ENCODE results near the gene ALDH3B2.

DNA sequence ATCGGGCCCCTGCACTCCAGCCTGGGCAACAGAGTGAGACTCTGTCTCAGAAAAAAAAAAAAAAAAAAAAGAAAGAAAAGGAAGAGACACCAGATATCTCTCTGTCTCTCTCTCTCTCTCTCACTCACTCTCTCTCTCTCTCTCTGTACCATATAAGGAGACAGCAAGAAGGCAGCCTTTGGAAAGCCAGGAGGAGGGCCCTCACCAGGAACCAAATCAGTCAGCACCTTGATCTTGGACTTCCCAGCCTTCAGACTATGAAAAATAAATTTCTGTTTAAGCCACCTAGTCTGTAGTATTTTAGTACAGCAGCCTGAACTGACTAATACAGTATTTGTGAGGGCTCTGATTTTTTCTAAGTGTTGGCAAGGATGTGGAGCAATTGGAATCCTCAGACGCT, 13.6 kb upstream of the ALDH3B2 start:
- no peak for TF ChIP-seq POLR2AphosphoS5 (IDR thresholded peaks at IDR 0.05; ENCODE audit: low read depth, low read length)
- TF ChIP-seq, protein P1, sequence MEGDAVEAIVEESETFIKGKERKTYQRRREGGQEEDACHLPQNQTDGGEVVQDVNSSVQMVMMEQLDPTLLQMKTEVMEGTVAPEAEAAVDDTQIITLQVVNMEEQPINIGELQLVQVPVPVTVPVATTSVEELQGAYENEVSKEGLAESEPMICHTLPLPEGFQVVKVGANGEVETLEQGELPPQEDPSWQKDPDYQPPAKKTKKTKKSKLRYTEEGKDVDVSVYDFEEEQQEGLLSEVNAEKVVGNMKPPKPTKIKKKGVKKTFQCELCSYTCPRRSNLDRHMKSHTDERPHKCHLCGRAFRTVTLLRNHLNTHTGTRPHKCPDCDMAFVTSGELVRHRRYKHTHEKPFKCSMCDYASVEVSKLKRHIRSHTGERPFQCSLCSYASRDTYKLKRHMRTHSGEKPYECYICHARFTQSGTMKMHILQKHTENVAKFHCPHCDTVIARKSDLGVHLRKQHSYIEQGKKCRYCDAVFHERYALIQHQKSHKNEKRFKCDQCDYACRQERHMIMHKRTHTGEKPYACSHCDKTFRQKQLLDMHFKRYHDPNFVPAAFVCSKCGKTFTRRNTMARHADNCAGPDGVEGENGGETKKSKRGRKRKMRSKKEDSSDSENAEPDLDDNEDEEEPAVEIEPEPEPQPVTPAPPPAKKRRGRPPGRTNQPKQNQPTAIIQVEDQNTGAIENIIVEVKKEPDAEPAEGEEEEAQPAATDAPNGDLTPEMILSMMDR (IDR thresholded peaks at IDR 0.05): no peak
- TF ChIP-seq, protein P2, sequence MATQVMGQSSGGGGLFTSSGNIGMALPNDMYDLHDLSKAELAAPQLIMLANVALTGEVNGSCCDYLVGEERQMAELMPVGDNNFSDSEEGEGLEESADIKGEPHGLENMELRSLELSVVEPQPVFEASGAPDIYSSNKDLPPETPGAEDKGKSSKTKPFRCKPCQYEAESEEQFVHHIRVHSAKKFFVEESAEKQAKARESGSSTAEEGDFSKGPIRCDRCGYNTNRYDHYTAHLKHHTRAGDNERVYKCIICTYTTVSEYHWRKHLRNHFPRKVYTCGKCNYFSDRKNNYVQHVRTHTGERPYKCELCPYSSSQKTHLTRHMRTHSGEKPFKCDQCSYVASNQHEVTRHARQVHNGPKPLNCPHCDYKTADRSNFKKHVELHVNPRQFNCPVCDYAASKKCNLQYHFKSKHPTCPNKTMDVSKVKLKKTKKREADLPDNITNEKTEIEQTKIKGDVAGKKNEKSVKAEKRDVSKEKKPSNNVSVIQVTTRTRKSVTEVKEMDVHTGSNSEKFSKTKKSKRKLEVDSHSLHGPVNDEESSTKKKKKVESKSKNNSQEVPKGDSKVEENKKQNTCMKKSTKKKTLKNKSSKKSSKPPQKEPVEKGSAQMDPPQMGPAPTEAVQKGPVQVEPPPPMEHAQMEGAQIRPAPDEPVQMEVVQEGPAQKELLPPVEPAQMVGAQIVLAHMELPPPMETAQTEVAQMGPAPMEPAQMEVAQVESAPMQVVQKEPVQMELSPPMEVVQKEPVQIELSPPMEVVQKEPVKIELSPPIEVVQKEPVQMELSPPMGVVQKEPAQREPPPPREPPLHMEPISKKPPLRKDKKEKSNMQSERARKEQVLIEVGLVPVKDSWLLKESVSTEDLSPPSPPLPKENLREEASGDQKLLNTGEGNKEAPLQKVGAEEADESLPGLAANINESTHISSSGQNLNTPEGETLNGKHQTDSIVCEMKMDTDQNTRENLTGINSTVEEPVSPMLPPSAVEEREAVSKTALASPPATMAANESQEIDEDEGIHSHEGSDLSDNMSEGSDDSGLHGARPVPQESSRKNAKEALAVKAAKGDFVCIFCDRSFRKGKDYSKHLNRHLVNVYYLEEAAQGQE (IDR thresholded peaks at IDR 0.05; ENCODE audit: insufficient read depth in 1 of 2, low read depth in 2 of 2, low read length in 1 of 2): no peak

Data from Panc1 (cell line).